ENCODE measurements around the gene UQCR11. TPM values are rescaled to one million over a fixed set of nuclear protein-coding genes. Genes with fewer than 3 reads are reported as not detected.

Gene UQCR11
- total and polyA plus RNA-seq, 2 of the 8 experiments (the other 6 are each of a cell fraction or from before 2014, with no cell fraction given), result 162 to 171 TPM

DNA sequence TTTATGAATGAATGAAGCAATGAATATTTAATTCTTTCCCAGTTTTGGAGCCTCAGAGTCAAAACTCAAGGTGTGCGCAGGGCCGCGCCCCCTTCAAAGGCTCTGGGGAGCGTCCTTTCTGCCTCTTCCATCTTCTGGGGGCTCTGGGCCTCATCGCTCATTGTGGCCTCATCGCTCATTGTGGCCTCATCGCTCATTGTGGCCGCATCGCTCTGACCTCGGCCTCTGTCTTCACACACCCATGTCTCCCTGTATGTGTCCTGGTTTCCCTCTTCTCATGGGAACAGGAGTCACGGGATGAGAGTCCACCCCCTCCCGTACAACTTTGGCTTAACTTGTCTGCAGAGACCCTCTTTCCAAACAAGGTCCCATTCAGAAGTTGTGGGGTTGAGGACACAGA is 33.9 kb downstream of the UQCR11 start (continued):
- TF ChIP-seq, protein P1, sequence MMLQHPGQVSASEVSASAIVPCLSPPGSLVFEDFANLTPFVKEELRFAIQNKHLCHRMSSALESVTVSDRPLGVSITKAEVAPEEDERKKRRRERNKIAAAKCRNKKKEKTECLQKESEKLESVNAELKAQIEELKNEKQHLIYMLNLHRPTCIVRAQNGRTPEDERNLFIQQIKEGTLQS (IDR thresholded peaks at IDR 0.05; ENCODE audit: insufficient read depth, low read depth, low read length), result no peak
- TF ChIP-seq RXRA (IDR thresholded peaks at IDR 0.05; ENCODE audit: insufficient read depth, low read depth, low read length) (no peak), PHF8 (conservative IDR thresholded peaks at IDR 0.05; ENCODE audit: low read depth, low read length) (no peak), EP300 (IDR thresholded peaks at IDR 0.05; ENCODE audit: borderline replicate concordance in 1 of 2, low read depth in 2 of 2, low read length in 2 of 2) (no peak), CREB1 (IDR thresholded peaks at IDR 0.05) (no peak)
